Liver (tissue), 9 donors: ENCODE results near the gene PPP2R2C. TPM values are rescaled to one million over a fixed set of nuclear protein-coding genes. Genes with fewer than 3 reads are reported as not detected.

Experiments used
- DNase-seq: peaks from one replicate; pipeline ENCODE4 v3.0.0-alpha.2; 2017; ENCODE audit warnings: low spot score
- H3K27ac ChIP-seq, 2 donors: one replicate each; pipeline ENCODE4 v1.7.0; 2013; ENCODE audit warnings: inconsistent platforms in 2 of 2, low read length in 2 of 2, control low read depth in 1 of 2, low read depth in 1 of 2, mild to moderate bottlenecking in 1 of 2
- H3K27me3 ChIP-seq, 4 donors: one replicate each; pipeline versions ENCODE4 v1.6.1 to v1.7.0; 2013; ENCODE audit warnings: low read length in 3 of 4, inconsistent platforms in 1 of 4, mild to moderate bottlenecking in 1 of 4, moderate library complexity in 1 of 4; ENCODE audit not compliant: control insufficient read depth in 4 of 4, insufficient read depth in 4 of 4
- H3K36me3 ChIP-seq, 4 donors: one replicate each; pipeline versions ENCODE4 v1.6.1 to v1.7.0; 2013; ENCODE audit warnings: low read length in 3 of 4, mild to moderate bottlenecking in 3 of 4, low read depth in 1 of 4, moderate library complexity in 1 of 4; ENCODE audit not compliant: control insufficient read depth in 4 of 4, insufficient read depth in 3 of 4
- H3K4me1 ChIP-seq, 4 donors: one replicate each; pipeline versions ENCODE4 v1.6.1 to v1.7.0; 2013; ENCODE audit warnings: low read length in 3 of 4, mild to moderate bottlenecking in 3 of 4, moderate library complexity in 1 of 4; ENCODE audit not compliant: control insufficient read depth in 4 of 4, insufficient read depth in 4 of 4
- H3K4me3 ChIP-seq, 3 donors: one replicate each; pipeline versions ENCODE4 v1.6.1 to v1.7.0; 2013; ENCODE audit warnings: low read length in 3 of 3, control low read depth in 1 of 3, low read depth in 1 of 3, mild to moderate bottlenecking in 1 of 3
- H3K9ac ChIP-seq, 2 donors: one replicate each; pipeline ENCODE4 v1.7.0; 2013; ENCODE audit warnings: low read length in 2 of 2, mild to moderate bottlenecking in 2 of 2, moderate library complexity in 2 of 2, control low read depth in 1 of 2, low read depth in 1 of 2
- H3K9me3 ChIP-seq, 4 donors: one replicate each; pipeline versions ENCODE4 v1.6.1 to v1.7.0; 2013; ENCODE audit warnings: low read length in 3 of 4; ENCODE audit not compliant: control insufficient read depth in 4 of 4
- EGR1 ChIP-seq, 2 donors: IDR thresholded peaks; 2 replicates each; pipeline ENCODE4 v1.6.1; 2016 to 2018; ENCODE audit warnings: antibody characterized with exemption in 2 of 2, low read depth in 2 of 2
- FOXA1 ChIP-seq: IDR thresholded peaks from 2 replicates; pipeline ENCODE4 v1.6.1; 2016; ENCODE audit warnings: antibody characterized with exemption
- FOXA2 ChIP-seq: IDR thresholded peaks from 2 replicates; pipeline ENCODE4 v1.6.1; 2016; ENCODE audit warnings: antibody characterized with exemption
- HNF4A ChIP-seq, 2 donors: conservative IDR thresholded peaks; 2 replicates each; pipeline ENCODE4 v1.6.1; 2016; ENCODE audit warnings: antibody characterized with exemption in 2 of 2, mild to moderate bottlenecking in 2 of 2
- HNF4G ChIP-seq: IDR thresholded peaks from 2 replicates; pipeline ENCODE4 v1.6.1; 2016; ENCODE audit warnings: antibody characterized with exemption
- JUND ChIP-seq, 2 donors: IDR thresholded peaks; 2 replicates each; pipeline ENCODE4 v1.6.1; 2016; ENCODE audit warnings: antibody characterized with exemption in 2 of 2
- RXRA ChIP-seq, 2 donors: IDR thresholded peaks; 2 replicates each; pipeline ENCODE4 v1.6.1; 2017 to 2018; ENCODE audit warnings: antibody characterized with exemption in 2 of 2, mild to moderate bottlenecking in 1 of 2
- TAF1 ChIP-seq: conservative IDR thresholded peaks from 2 replicates; pipeline ENCODE4 v1.6.1; 2016; ENCODE audit warnings: antibody characterized with exemption, mild to moderate bottlenecking
- WGBS: extraction: QIAGEN DNeasy Blood & Tissue Kit; methylation state at CpG from one replicate; pipeline ENCODE4 v1.1.7; 2013; 5-methylcytosine and 5-hydroxymethylcytosine counted together
- polyA plus RNA-seq, 2 donors: library from polyadenylated mRNA; stranded (reverse) in 1 of 2; unstranded in 1 of 2; fragments of 200-250 nt in 1 of 2; fragments of >200 nt in 1 of 2; fragmentation: Nextera tagmentation in 1 of 2; extraction: Ambion mirVana in 1 of 2; gene quantifications; one replicate each; pipeline versions ENCODE4 v1.2.1 to v1.2.3, GENCODE V29; 2013 to 2015
- total RNA-seq, 2 donors: library from RNA; depleted of rRNA; stranded (reverse); fragments of >200 nt; gene quantifications; one replicate each; pipeline ENCODE4 v1.2.3, GENCODE V29; 2014
- TF ChIP-seq, protein P1 (sequence below): IDR thresholded peaks from 2 replicates; pipeline ENCODE4 v1.6.1; 2016; ENCODE audit warnings: antibody characterized with exemption
- TF ChIP-seq, protein P2 (sequence below): IDR thresholded peaks from 2 replicates; pipeline ENCODE4 v1.6.1; 2016; ENCODE audit warnings: antibody characterized with exemption
- TF ChIP-seq, protein P3 (sequence below): IDR thresholded peaks from 2 replicates; pipeline ENCODE4 v1.6.1; 2016; ENCODE audit warnings: antibody characterized with exemption
- donor health status: healthy.
- donor health status: healthy.
- donor health status: healthy.
- donor health status: healthy.
- donor health status: healthy.

Gene PPP2R2C
- total and polyA plus RNA-seq, 4 donors, result under 0.01 to 0.01 TPM; not detected in 2

DNA sequence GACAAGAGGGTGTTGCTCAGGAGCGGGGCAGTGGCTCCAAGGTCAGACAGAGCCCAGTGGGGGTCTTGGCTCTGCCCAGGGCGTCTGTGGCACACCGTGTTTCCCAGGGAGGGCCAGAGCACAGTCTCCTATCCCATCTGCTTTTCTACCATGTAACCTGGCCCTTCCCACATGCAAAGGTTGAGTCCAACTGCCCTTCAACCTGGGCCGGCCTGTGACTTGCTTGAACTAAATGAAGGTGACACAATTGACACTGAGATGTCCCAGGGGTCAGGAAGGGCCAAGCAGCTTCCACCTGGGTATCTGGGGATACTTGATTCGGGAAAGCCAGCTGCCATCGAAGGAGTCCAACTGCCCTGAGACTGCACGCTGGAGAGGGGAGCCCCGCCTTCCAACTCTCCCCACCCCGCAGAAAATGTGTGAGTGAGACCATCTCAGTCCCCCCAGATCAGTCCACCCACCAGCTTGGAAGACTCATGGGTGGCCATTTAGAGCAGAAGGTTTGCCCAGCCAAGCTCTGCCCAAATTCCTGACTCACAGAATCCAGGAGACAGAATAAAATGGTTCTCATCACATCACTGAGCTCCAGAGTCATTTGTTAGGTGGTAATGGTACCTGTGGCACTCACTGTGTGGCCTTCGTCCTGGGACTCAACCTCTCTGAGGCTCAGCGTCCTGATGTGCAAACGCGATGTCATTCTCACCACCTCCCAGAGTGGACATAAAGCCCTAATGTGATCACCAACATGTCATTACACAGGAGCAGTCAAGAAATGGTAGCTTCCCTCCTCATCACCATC is 18.1 kb downstream of the PPP2R2C start:
- H3K27ac ChIP-seq, result no peak overlapping the region
- TF ChIP-seq EGR1 (IDR thresholded peaks at IDR 0.05; ENCODE audit: low read depth in 2 of 2) (no peak), TAF1 (no peak)
- TF ChIP-seq, protein P1, sequence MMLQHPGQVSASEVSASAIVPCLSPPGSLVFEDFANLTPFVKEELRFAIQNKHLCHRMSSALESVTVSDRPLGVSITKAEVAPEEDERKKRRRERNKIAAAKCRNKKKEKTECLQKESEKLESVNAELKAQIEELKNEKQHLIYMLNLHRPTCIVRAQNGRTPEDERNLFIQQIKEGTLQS, result no peak
- DNase-seq, result no peak
- H3K9me3 ChIP-seq, result peaks cover 4 to 11% (median 9%) of the 10 kb centered on the region in 4 donors
- no peak overlapping the region for H3K9ac ChIP-seq
- 56% methylated on average over 13 of the region's 13 CpGs for WGBS
- no peaks in the 10 kb centered on the region for H3K36me3 ChIP-seq
- H3K4me1 ChIP-seq, result no peaks in the 10 kb centered on the region
- peaks cover 0 to 8% (median 0%) of the 10 kb centered on the region in 4 donors for H3K27me3 ChIP-seq
- H3K4me3 ChIP-seq, result no peak overlapping the region

DNA sequence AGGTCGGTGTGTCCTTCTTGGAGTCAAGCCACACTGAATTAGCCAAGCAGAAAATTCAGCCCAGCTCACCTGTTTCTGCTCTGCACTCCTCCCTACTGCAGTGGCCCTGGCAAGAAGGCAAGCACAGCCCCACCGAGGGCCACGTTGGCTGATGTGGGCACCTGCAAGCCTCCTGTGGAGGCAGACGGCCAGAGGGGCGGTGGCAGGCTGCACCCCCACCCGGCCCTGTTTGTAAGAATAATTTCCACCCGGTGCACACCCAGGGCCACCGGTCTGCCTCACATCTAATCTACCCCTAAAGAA is 18.8 kb downstream of the PPP2R2C start:
- TF ChIP-seq FOXA2 (no peak), HNF4A (conservative IDR thresholded peaks at IDR 0.05) (no peak)
- WGBS, result 61% methylated on average over 8 of the region's 8 CpGs

DNA sequence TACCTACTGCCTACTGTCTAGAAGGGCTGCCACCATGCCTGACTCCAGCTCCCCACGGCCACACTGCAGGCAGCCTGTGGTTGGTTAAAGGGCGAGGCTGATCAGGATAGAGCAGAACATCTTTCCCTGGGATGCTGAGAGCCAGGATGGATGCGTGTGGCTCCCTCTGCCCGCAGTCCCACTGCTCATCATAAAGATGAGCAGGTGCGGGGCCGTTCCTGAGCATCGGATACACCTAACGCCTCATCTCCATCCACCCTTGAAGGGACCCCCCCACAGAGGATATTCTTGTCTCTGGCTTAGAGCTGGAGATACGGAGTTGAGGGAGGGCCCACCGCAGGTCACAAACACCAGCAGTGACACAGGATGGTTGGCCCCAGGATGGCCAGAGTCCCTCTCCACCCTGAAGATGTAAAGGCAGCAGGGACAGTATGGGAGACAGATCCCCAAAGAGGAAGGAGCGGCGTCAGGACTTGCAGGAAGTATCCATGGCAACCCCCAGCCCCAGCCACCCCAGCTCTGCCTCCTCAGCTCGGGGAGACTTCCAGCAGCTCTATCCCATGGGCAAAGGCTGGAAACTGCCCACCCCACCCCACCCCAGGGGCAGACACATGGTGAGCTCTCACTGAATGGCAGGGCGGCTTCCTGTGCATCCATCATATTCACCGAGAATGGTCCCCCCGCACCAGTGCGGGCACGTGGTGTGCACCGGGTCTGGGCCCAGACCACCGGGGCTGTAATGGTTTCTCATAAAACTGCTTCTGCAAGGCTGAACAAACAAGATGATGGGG is 19.3 kb downstream of the PPP2R2C start:
- no peak overlapping the region for H3K9ac ChIP-seq
- no peaks in the 10 kb centered on the region for H3K4me1 ChIP-seq
- no peak overlapping the region for H3K27ac ChIP-seq
- TF ChIP-seq, protein P2, sequence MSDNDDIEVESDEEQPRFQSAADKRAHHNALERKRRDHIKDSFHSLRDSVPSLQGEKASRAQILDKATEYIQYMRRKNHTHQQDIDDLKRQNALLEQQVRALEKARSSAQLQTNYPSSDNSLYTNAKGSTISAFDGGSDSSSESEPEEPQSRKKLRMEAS, result no peak
- no peak for TF ChIP-seq RXRA (IDR thresholded peaks at IDR 0.05)
- TF ChIP-seq JUND (IDR thresholded peaks at IDR 0.05), result no peak
- TF ChIP-seq, protein P3, sequence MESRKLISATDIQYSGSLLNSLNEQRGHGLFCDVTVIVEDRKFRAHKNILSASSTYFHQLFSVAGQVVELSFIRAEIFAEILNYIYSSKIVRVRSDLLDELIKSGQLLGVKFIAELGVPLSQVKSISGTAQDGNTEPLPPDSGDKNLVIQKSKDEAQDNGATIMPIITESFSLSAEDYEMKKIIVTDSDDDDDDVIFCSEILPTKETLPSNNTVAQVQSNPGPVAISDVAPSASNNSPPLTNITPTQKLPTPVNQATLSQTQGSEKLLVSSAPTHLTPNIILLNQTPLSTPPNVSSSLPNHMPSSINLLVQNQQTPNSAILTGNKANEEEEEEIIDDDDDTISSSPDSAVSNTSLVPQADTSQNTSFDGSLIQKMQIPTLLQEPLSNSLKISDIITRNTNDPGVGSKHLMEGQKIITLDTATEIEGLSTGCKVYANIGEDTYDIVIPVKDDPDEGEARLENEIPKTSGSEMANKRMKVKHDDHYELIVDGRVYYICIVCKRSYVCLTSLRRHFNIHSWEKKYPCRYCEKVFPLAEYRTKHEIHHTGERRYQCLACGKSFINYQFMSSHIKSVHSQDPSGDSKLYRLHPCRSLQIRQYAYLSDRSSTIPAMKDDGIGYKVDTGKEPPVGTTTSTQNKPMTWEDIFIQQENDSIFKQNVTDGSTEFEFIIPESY, result no peak
- no peak for TF ChIP-seq FOXA1
- no peak for TF ChIP-seq HNF4G
- no peak for TF ChIP-seq FOXA2
- no peak for TF ChIP-seq HNF4A (conservative IDR thresholded peaks at IDR 0.05)
- H3K36me3 ChIP-seq, result no peaks in the 10 kb centered on the region
- no peak overlapping the region for H3K4me3 ChIP-seq
- 66% methylated on average over 20 of the region's 20 CpGs for WGBS
- no peaks in the 10 kb centered on the region for H3K9me3 ChIP-seq
- DNase-seq, result no peak
- H3K27me3 ChIP-seq, result peaks cover 0 to 8% (median 0%) of the 10 kb centered on the region in 4 donors

More for the DNA sequence above, 18.8 kb downstream of the PPP2R2C start:
- Histone ChIP-seq H3K9me3 (peaks cover 0 to 4% (median 3%) of the 10 kb centered on the region in 4 donors), H3K4me1 (no peaks in the 10 kb centered on the region), H3K27ac (no peak overlapping the region), H3K9ac (no peak overlapping the region), H3K36me3 (no peaks in the 10 kb centered on the region), H3K4me3 (no peak overlapping the region), H3K27me3 (peaks cover 0 to 8% (median 0%) of the 10 kb centered on the region in 4 donors)
- no peak for DNase-seq
